ENCODE measurements around the gene DDIT3.
"Not testable (repeated sequence)": the region's sequence is repeated elsewhere in the genome, so short reads cannot be mapped to it uniquely, and the experiment has no call there.

DDIT3 gene

GRCh38 chr12:57520053-57520818, at the start of gene DDIT3:
DDIT3 (minus strand) TSS chr12:57520514; CDS start chr12:57517406, 3,108 bp downstream.
- DNase-seq (ENCODE audit: low spot score): peak; percentile 99

GRCh38 chr12:57569858-57570257, 49.5 kb upstream of the DDIT3 start:
- DNase-seq (ENCODE audit: low spot score): no peak

- DNase-seq (ENCODE audit: low spot score): no peak
Measured at GRCh38 chr12:57568838-57569237, 48.5 kb upstream of the DDIT3 start.

- DNase-seq (ENCODE audit: low spot score): no peak
Measured at GRCh38 chr12:57564178-57564740, 43.9 kb upstream of the DDIT3 start.

- DNase-seq (ENCODE audit: low spot score): no peak
Measured at GRCh38 chr12:57563358-57563757, 43.0 kb upstream of the DDIT3 start.

- DNase-seq (ENCODE audit: low spot score): not testable (repeated sequence)
Measured at GRCh38 chr12:57561117-57561516, 40.8 kb upstream of the DDIT3 start.

- no peak for DNase-seq (ENCODE audit: low spot score)
Measured at GRCh38 chr12:57560516-57560915, 40.2 kb upstream of the DDIT3 start.

- no peak for DNase-seq (ENCODE audit: low spot score)
Measured at GRCh38 chr12:57558864-57559263, 38.5 kb upstream of the DDIT3 start.

- DNase-seq (ENCODE audit: low spot score): no peak
Measured at GRCh38 chr12:57554897-57555296, 34.6 kb upstream of the DDIT3 start.

- DNase-seq (ENCODE audit: low spot score): no peak
Measured at GRCh38 chr12:57554453-57554852, 34.1 kb upstream of the DDIT3 start.

GRCh38 chr12:57553343-57554202, 33.3 kb upstream of the DDIT3 start:
- no peak for DNase-seq (ENCODE audit: low spot score)

- no peak for DNase-seq (ENCODE audit: low spot score)
Measured at GRCh38 chr12:57552835-57553313, 32.6 kb upstream of the DDIT3 start.

- DNase-seq (ENCODE audit: low spot score): no peak
Measured at GRCh38 chr12:57552306-57552651, 32.0 kb upstream of the DDIT3 start.

GRCh38 chr12:57551637-57552305, 31.5 kb upstream of the DDIT3 start:
- DNase-seq (ENCODE audit: low spot score): no peak

GRCh38 chr12:57550641-57551549, 30.6 kb upstream of the DDIT3 start:
- no peak for DNase-seq (ENCODE audit: low spot score)

- DNase-seq (ENCODE audit: low spot score): peak; percentile 72
Measured at GRCh38 chr12:57549909-57550640, 29.8 kb upstream of the DDIT3 start, which contains the start of gene KIF5A. KIF5A (plus strand) TSS chr12:57550044; CDS start chr12:57550272, 228 bp downstream.

GRCh38 chr12:57549203-57549908, 29.0 kb upstream of the DDIT3 start:
- DNase-seq (ENCODE audit: low spot score): no peak

- DNase-seq (ENCODE audit: low spot score): no peak
Measured at GRCh38 chr12:57548488-57548887, 28.2 kb upstream of the DDIT3 start.

- DNase-seq (ENCODE audit: low spot score): no peak
Measured at GRCh38 chr12:57548013-57548315, 27.6 kb upstream of the DDIT3 start.

Data from NAMALWA (cell line).